CD4-positive, alpha-beta T cell treated with Interferon alpha-2 for 1 hour (primary cell): ENCODE results near the gene VSTM2A.
"Not testable (repeated sequence)": the region's sequence is repeated elsewhere in the genome, so short reads cannot be mapped to it uniquely, and the experiment has no call there.

Experiments used
- DNase-seq, 2 donors: peaks; one replicate each; pipeline ENCODE4 v3.0.0-alpha.2; 2020 to 2022

The VSTM2A gene

GRCh38 chr7:54541669-54542625, at the start of gene VSTM2A:
Gene VSTM2A (plus strand): TSS chr7:54542375. CDS start chr7:54542731, 356 bp downstream.
- no peak for DNase-seq

GRCh38 chr7:54504531-54504930, 37.6 kb upstream of the VSTM2A start:
- DNase-seq, result not testable (repeated sequence)

GRCh38 chr7:54529568-54529967, 12.6 kb upstream of the VSTM2A start:
- no peak for DNase-seq

GRCh38 chr7:54538122-54538521, 4.1 kb upstream of the VSTM2A start:
- no peak for DNase-seq

- no peak for DNase-seq
Measured at GRCh38 chr7:54543051-54543488, 895 bp downstream of the VSTM2A start.

- DNase-seq, result no peak
Measured at GRCh38 chr7:54544149-54544526, 2.0 kb downstream of the VSTM2A start.

GRCh38 chr7:54544527-54545240, 2.5 kb downstream of the VSTM2A start:
- no peak for DNase-seq

- no peak for DNase-seq
Measured at GRCh38 chr7:54545241-54545563, 3.0 kb downstream of the VSTM2A start.

- no peak for DNase-seq
Measured at GRCh38 chr7:54546081-54546985, 4.2 kb downstream of the VSTM2A start.

GRCh38 chr7:54546986-54547314, 4.8 kb downstream of the VSTM2A start:
- no peak for DNase-seq

GRCh38 chr7:54550471-54550870, 8.3 kb downstream of the VSTM2A start:
- DNase-seq, result no peak

GRCh38 chr7:54556121-54556520, 13.9 kb downstream of the VSTM2A start:
- no peak for DNase-seq

- no peak for DNase-seq
Measured at GRCh38 chr7:54559401-54559800, 17.2 kb downstream of the VSTM2A start.

- DNase-seq, result no peak
Measured at GRCh38 chr7:54560198-54560597, 18.0 kb downstream of the VSTM2A start.

GRCh38 chr7:54560723-54561122, 18.5 kb downstream of the VSTM2A start:
- no peak for DNase-seq

- DNase-seq, result no peak
Measured at GRCh38 chr7:54563329-54563916, 21.2 kb downstream of the VSTM2A start.

GRCh38 chr7:54565432-54565831, 23.3 kb downstream of the VSTM2A start:
- no peak for DNase-seq

- DNase-seq, result no peak
Measured at GRCh38 chr7:54581511-54581910, 39.3 kb downstream of the VSTM2A start.

GRCh38 chr7:54591404-54592386, 49.5 kb downstream of the VSTM2A start:
- DNase-seq, result no peak

GRCh38 chr7:54596747-54597146, 54.6 kb downstream of the VSTM2A start:
- no peak for DNase-seq

- DNase-seq, result no peak
Measured at GRCh38 chr7:54615537-54615936, 73.4 kb downstream of the VSTM2A start.
